Esophagus squamous epithelium (tissue), 4 donors: ENCODE measurements around the gene NR1I3.

Experiments
- POLR2A ChIP-seq, 4 donors: fragments of 450-650 bp; IDR thresholded peaks; one replicate each; pipeline ENCODE4 v1.6.1; 2017; ENCODE audit warnings: antibody characterized with exemption in 4 of 4, mild to moderate bottlenecking in 4 of 4, moderate library complexity in 3 of 4
- TF ChIP-seq, protein P1 (sequence below), 6 experiments: fragments of 450-650 bp in 4 of 6; fragments of 200-600 bp in 2 of 6; sonication (generic) in 2 of 6; IDR thresholded peaks; one replicate each; pipeline ENCODE4 v1.5.1; 2016 to 2019; ENCODE audit warnings: antibody characterized with exemption in 6 of 6, mild to moderate bottlenecking in 4 of 6, moderate library complexity in 4 of 6

DNA sequence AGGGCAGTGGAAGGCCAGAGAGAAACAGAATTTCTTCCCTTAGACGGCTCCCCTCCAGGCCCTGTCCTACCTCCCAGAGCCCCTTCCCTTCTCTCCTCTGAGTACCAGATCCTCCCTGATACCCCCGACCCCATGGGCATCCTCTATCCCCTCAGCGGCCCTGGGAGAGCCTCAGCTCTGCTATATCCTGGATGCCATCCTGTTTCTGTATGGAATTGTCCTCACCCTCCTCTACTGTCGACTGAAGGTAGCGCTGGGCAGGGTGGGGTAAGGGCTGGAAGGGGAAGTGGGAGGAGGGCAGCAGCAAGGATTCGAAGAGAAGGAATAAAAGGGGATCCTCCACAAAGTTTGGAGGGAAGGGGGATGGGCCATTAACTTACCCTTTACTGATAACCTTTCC lies 20.2 kb downstream of the NR1I3 start:
- no peak for TF ChIP-seq POLR2A (IDR thresholded peaks at IDR 0.05)
- TF ChIP-seq, protein P1, sequence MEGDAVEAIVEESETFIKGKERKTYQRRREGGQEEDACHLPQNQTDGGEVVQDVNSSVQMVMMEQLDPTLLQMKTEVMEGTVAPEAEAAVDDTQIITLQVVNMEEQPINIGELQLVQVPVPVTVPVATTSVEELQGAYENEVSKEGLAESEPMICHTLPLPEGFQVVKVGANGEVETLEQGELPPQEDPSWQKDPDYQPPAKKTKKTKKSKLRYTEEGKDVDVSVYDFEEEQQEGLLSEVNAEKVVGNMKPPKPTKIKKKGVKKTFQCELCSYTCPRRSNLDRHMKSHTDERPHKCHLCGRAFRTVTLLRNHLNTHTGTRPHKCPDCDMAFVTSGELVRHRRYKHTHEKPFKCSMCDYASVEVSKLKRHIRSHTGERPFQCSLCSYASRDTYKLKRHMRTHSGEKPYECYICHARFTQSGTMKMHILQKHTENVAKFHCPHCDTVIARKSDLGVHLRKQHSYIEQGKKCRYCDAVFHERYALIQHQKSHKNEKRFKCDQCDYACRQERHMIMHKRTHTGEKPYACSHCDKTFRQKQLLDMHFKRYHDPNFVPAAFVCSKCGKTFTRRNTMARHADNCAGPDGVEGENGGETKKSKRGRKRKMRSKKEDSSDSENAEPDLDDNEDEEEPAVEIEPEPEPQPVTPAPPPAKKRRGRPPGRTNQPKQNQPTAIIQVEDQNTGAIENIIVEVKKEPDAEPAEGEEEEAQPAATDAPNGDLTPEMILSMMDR (IDR thresholded peaks at IDR 0.05) = no peak
